Neural cell (in vitro differentiated cells): ENCODE data around the gene LBHD1. TPM values are rescaled to one million over a fixed set of nuclear protein-coding genes. Genes with fewer than 3 reads are reported as not detected.

Source experiments
- H2AFZ ChIP-seq: fragments of 200-600, 300-800 bp; sonication (generic), shearing (Covaris generic); 2 replicates; pipeline ENCODE4 v1.6.0; 2014; ENCODE audit warnings: low read depth, mild to moderate bottlenecking, antibody characterized with exemption, low read length, moderate library complexity
- H3F3A ChIP-seq: fragments of 200-600 bp; shearing (Covaris generic); 2 replicates; pipeline ENCODE4 v1.6.1; 2016; ENCODE audit warnings: mild to moderate bottlenecking, moderate library complexity, mixed read lengths, antibody characterized with exemption, low read length; ENCODE audit not compliant: insufficient read depth, poor library complexity, severe bottlenecking
- H3K27ac ChIP-seq: fragments of 200-600, 300-800 bp; sonication (generic), shearing (Covaris generic); 2 replicates; pipeline ENCODE4 v1.5.1; 2014; ENCODE audit warnings: mild to moderate bottlenecking, low read length, moderate library complexity
- H3K27me3 ChIP-seq: fragments of 300-800, 200-600 bp; sonication (generic), shearing (Covaris generic); 2 replicates; pipeline ENCODE4 v1.6.0; 2014; ENCODE audit warnings: mild to moderate bottlenecking, low read depth, low read length, moderate library complexity; ENCODE audit not compliant: insufficient read depth
- H3K36me3 ChIP-seq: fragments of 300-800, 200-600 bp; sonication (generic), shearing (Covaris generic); 2 replicates; pipeline ENCODE4 v1.5.1; 2014; ENCODE audit warnings: mild to moderate bottlenecking, antibody characterized with exemption, low read length, moderate library complexity; ENCODE audit not compliant: insufficient read depth
- H3K4me2 ChIP-seq: fragments of 300-800, 200-600 bp; sonication (generic), shearing (Covaris generic); 2 replicates; pipeline ENCODE4 v1.6.0; 2014; ENCODE audit warnings: mild to moderate bottlenecking, low read length
- H3K4me3 ChIP-seq: fragments of 300-800, 200-600 bp; sonication (generic), shearing (Covaris generic); 2 replicates; pipeline ENCODE4 v1.5.1; 2014; ENCODE audit warnings: mild to moderate bottlenecking, low read length, moderate library complexity
- H3K79me2 ChIP-seq: fragments of 200-600 bp; shearing (Covaris generic); replicated peaks from 2 replicates; pipeline ENCODE4 v1.6.0; 2014; ENCODE audit warnings: mild to moderate bottlenecking, low read length, moderate library complexity; ENCODE audit not compliant: insufficient read depth
- H3K9ac ChIP-seq: fragments of 300-800, 200-600 bp; sonication (generic), shearing (Covaris generic); 2 replicates; pipeline ENCODE4 v1.6.1; 2016; ENCODE audit warnings: mild to moderate bottlenecking, low read length, mixed read lengths
- H3K9me2 ChIP-seq: fragments of 200-600 bp; shearing (Covaris generic); 2 replicates; pipeline ENCODE4 v1.6.1; 2016; ENCODE audit warnings: mild to moderate bottlenecking, low read length, mixed read lengths; ENCODE audit not compliant: insufficient read depth
- H3K9me3 ChIP-seq: fragments of 200-600, 300-800 bp; sonication (generic), shearing (Covaris generic); 2 replicates; pipeline ENCODE4 v1.6.1; 2016; ENCODE audit warnings: mild to moderate bottlenecking, mixed run types, low read length, moderate library complexity, mixed read lengths
- H4K20me1 ChIP-seq: fragments of 200-600 bp; shearing (Covaris generic); 2 replicates; pipeline ENCODE4 v1.6.1; 2016; ENCODE audit warnings: mild to moderate bottlenecking, mixed run types; ENCODE audit not compliant: insufficient read depth
- EP300 ChIP-seq: fragments of 450-650 bp; conservative IDR thresholded peaks from 2 replicates; pipeline ENCODE4 v1.6.1; 2014; ENCODE audit warnings: antibody characterized with exemption, mild to moderate bottlenecking, moderate library complexity; ENCODE audit not compliant: poor library complexity, severe bottlenecking
- EZH2 ChIP-seq: fragments of 200-600, 300-800 bp; shearing (Covaris generic), sonication (generic); IDR thresholded peaks from 2 replicates; pipeline ENCODE4 v1.6.1; 2014; ENCODE audit warnings: antibody characterized with exemption, low read length, borderline replicate concordance, mild to moderate bottlenecking; ENCODE audit not compliant: insufficient read depth, poor library complexity, severe bottlenecking
- MXI1 ChIP-seq: fragments of 450-650 bp; conservative IDR thresholded peaks from 2 replicates; pipeline ENCODE4 v1.6.1; 2014; ENCODE audit warnings: antibody characterized with exemption, mild to moderate bottlenecking; ENCODE audit not compliant: poor library complexity, severe bottlenecking
- POLR2AphosphoS5 ChIP-seq: IDR thresholded peaks from 2 replicates; pipeline ENCODE4 v1.6.1; 2012
- RAD21 ChIP-seq: fragments of 450-650 bp; conservative IDR thresholded peaks from 2 replicates; pipeline ENCODE4 v1.6.1; 2014; ENCODE audit warnings: antibody characterized with exemption, mild to moderate bottlenecking, moderate library complexity
- SMC3 ChIP-seq: fragments of 450-650 bp; conservative IDR thresholded peaks from 2 replicates; pipeline ENCODE4 v1.6.1; 2014; ENCODE audit warnings: antibody characterized with exemption, mild to moderate bottlenecking, moderate library complexity; ENCODE audit not compliant: poor library complexity
- TAF1 ChIP-seq: IDR thresholded peaks from 2 replicates; pipeline ENCODE4 v1.6.1; 2012; ENCODE audit warnings: low read depth
- polyA plus RNA-seq: library from polyadenylated mRNA; depleted of rRNA; stranded (reverse); fragments of >200 nt; gene quantifications from 2 replicates; pipeline ENCODE4 v1.2.3, GENCODE V29; 2014
- TF ChIP-seq, protein P1 (sequence below): IDR thresholded peaks from 2 replicates; pipeline ENCODE4 v1.6.1; 2012; ENCODE audit warnings: borderline replicate concordance
- TF ChIP-seq, protein P2 (sequence below): fragments of 450-650 bp; IDR thresholded peaks from 2 replicates; pipeline ENCODE4 v1.5.1; 2014; ENCODE audit warnings: antibody characterized with exemption, mild to moderate bottlenecking, moderate library complexity; ENCODE audit not compliant: poor library complexity, severe bottlenecking

LBHD1 gene
- polyA plus RNA-seq, 1 donor from 2014 or later, result 10.6 TPM

DNA sequence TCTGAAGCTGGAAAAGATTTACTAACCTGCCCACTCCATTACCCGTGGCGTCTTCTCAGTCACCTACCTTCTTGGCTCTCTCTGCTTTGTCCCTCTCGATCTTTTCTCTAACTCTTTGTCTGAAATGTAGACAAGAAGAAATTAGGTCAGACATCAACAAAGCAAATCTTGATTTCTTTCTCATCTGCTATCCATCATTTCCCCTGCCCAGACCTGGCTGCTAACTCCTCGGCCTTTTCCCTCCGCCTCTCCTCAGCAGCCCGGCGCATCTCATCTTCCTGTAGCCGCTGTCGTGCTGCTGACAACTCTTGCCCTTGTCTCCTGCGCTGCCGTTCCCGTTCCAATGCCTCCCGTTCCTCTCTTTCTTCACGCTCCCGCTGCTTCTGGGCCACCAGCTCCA is 5.6 kb upstream of the LBHD1 start:
- Histone ChIP-seq H3K79me2 (peaks cover 8% of the 10 kb centered on the region), H3K4me3 (peak overlapping the region; percentile 79), H3K9ac (peak overlapping the region; percentile 84), H4K20me1 (no peaks in the 10 kb centered on the region), H3K36me3 (no peaks in the 10 kb centered on the region), H3K9me3 (no peaks in the 10 kb centered on the region), H3F3A (no peaks in the 10 kb centered on the region), H3K9me2 (no peaks in the 10 kb centered on the region), H3K4me2 (peak overlapping the region; percentile 91), H2AFZ (no peak overlapping the region), H3K27ac (no peak overlapping the region), H3K27me3 (no peaks in the 10 kb centered on the region)
- TF ChIP-seq, protein P1, sequence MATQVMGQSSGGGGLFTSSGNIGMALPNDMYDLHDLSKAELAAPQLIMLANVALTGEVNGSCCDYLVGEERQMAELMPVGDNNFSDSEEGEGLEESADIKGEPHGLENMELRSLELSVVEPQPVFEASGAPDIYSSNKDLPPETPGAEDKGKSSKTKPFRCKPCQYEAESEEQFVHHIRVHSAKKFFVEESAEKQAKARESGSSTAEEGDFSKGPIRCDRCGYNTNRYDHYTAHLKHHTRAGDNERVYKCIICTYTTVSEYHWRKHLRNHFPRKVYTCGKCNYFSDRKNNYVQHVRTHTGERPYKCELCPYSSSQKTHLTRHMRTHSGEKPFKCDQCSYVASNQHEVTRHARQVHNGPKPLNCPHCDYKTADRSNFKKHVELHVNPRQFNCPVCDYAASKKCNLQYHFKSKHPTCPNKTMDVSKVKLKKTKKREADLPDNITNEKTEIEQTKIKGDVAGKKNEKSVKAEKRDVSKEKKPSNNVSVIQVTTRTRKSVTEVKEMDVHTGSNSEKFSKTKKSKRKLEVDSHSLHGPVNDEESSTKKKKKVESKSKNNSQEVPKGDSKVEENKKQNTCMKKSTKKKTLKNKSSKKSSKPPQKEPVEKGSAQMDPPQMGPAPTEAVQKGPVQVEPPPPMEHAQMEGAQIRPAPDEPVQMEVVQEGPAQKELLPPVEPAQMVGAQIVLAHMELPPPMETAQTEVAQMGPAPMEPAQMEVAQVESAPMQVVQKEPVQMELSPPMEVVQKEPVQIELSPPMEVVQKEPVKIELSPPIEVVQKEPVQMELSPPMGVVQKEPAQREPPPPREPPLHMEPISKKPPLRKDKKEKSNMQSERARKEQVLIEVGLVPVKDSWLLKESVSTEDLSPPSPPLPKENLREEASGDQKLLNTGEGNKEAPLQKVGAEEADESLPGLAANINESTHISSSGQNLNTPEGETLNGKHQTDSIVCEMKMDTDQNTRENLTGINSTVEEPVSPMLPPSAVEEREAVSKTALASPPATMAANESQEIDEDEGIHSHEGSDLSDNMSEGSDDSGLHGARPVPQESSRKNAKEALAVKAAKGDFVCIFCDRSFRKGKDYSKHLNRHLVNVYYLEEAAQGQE, result no peak
- TF ChIP-seq POLR2AphosphoS5, result no peak
- no peak for TF ChIP-seq EP300
- TF ChIP-seq MXI1, result no peak
- TF ChIP-seq RAD21, result no peak
- TF ChIP-seq, protein P2, sequence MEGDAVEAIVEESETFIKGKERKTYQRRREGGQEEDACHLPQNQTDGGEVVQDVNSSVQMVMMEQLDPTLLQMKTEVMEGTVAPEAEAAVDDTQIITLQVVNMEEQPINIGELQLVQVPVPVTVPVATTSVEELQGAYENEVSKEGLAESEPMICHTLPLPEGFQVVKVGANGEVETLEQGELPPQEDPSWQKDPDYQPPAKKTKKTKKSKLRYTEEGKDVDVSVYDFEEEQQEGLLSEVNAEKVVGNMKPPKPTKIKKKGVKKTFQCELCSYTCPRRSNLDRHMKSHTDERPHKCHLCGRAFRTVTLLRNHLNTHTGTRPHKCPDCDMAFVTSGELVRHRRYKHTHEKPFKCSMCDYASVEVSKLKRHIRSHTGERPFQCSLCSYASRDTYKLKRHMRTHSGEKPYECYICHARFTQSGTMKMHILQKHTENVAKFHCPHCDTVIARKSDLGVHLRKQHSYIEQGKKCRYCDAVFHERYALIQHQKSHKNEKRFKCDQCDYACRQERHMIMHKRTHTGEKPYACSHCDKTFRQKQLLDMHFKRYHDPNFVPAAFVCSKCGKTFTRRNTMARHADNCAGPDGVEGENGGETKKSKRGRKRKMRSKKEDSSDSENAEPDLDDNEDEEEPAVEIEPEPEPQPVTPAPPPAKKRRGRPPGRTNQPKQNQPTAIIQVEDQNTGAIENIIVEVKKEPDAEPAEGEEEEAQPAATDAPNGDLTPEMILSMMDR, result no peak

DNA sequence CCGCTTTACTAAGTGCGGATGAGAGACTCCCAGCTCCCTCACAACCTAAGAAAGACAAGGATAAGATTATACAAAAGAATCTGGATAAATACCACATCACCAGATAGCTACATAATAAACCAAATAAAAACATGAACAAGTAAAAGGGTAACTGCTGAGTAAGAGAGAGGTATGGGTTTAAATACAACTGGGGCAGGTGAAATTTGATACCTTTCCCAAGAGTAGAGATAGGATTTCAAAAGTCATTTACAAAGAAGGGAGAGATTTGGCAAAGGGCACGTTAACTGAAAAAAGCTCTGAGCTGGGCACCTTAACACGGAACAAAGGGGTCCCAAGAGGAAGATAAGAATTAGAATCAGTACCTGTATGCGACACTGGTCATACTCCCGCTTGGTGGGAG is 5.1 kb upstream of the LBHD1 start:
- peaks cover 8% of the 10 kb centered on the region for H3K79me2 ChIP-seq
- no peak overlapping the region for H3K9ac ChIP-seq
- no peaks in the 10 kb centered on the region for H4K20me1 ChIP-seq
- no peaks in the 10 kb centered on the region for H3K36me3 ChIP-seq
- H2AFZ ChIP-seq, result no peak overlapping the region
- H3K9me2 ChIP-seq, result no peaks in the 10 kb centered on the region
- peak overlapping the region; percentile 79 for H3K4me3 ChIP-seq
- no peaks in the 10 kb centered on the region for H3F3A ChIP-seq
- H3K27me3 ChIP-seq, result no peaks in the 10 kb centered on the region
- H3K4me2 ChIP-seq, result no peak overlapping the region
- no peaks in the 10 kb centered on the region for H3K9me3 ChIP-seq
- no peak overlapping the region for H3K27ac ChIP-seq
- TF ChIP-seq SMC3 (no peak), EP300 (no peak), EZH2 (no peak)

DNA sequence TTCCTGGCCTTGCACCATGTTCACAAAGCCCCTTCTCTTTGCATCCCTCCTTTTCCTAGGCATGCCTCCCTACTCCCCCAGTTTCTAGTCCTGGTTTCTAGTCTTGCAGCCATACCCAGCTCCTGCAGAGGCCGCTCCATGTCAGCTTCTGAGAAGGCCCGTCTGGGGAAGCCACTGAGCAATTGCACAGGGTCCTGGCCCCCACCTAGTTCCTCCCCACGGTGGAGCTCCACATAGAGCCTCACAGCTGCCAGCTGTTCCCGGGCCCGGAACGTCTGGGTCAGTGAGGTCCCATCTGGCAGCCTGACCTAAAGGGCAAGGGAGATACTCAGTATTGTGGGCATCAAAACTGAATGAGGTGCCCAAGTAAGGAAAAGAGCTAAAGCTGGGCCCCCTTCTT is 4.6 kb upstream of the LBHD1 start:
- Histone ChIP-seq H3K9ac (no peak overlapping the region), H3K79me2 (peaks cover 8% of the 10 kb centered on the region), H3K4me2 (no peak overlapping the region), H3K27ac (no peak overlapping the region), H3F3A (no peaks in the 10 kb centered on the region), H3K36me3 (no peaks in the 10 kb centered on the region), H2AFZ (no peak overlapping the region), H3K27me3 (no peaks in the 10 kb centered on the region), H3K9me3 (no peaks in the 10 kb centered on the region), H3K4me3 (no peak overlapping the region), H3K9me2 (no peaks in the 10 kb centered on the region), H4K20me1 (no peaks in the 10 kb centered on the region)
- no peak for TF ChIP-seq TAF1
- TF ChIP-seq POLR2AphosphoS5, result no peak
- no peak for TF ChIP-seq EZH2
- TF ChIP-seq, protein P2, result no peak
- TF ChIP-seq, protein P1, result no peak
- no peak for TF ChIP-seq MXI1
- no peak for TF ChIP-seq SMC3
- no peak for TF ChIP-seq EP300
- TF ChIP-seq RAD21, result no peak
